AG09319 (cell line): ENCODE data around the gene CMYA5.

Experiments
- DNase-seq: peaks from one replicate; pipeline ENCODE4 v3.0.0-alpha.2; 2010; ENCODE audit warnings: low read depth; ENCODE audit errors: extremely low read depth
- TF ChIP-seq, protein P1 (sequence below): IDR thresholded peaks from 2 replicates; pipeline ENCODE4 v1.5.1; 2011; ENCODE audit warnings: low read depth, mild to moderate bottlenecking, inconsistent platforms, low read length, moderate library complexity

Gene CMYA5

DNA sequence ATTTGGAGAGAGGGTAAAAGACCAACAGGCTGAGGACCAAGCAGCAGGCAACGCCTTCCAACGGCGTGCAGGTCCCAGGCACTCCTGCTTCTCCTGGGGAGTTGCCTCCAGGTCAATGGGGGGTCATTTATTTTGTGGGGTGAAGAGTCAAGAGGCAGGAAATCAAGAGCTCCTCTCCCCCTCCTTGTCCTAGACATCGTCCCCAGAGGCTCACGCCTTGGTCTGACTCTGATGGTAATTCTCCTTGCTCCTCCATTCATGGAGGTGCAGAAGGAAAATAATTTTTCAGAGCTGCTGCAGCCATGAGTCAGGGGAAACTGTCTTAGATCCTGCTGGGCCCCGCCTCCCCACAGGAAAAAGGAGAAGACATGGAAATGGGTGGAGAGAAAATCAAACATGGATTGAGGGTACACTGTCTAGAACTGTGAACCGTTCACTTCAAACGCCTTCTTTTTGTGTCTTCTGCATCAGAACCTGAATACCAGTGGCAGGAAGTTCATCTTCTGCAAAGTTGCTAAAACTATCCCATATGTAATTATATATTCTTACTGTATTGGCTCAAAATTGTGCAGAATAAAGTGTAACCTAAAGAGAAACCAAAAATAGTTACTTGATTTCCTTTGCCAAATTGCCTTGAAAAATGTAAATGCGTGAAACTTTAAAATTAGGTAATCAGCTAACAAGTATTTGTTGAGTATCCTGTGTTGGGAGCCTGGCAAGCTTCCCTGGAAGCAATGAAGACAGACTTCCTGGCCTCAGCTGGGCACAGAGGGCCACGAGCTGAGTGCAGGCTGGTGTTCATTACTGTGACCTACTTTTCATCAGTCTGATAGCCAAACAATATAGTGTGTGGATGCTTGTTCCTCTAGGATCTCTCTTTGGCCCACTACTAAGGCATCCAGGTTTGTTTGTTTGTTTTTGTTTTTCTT is 142.0 kb downstream of the CMYA5 start:
- TF ChIP-seq, protein P1, sequence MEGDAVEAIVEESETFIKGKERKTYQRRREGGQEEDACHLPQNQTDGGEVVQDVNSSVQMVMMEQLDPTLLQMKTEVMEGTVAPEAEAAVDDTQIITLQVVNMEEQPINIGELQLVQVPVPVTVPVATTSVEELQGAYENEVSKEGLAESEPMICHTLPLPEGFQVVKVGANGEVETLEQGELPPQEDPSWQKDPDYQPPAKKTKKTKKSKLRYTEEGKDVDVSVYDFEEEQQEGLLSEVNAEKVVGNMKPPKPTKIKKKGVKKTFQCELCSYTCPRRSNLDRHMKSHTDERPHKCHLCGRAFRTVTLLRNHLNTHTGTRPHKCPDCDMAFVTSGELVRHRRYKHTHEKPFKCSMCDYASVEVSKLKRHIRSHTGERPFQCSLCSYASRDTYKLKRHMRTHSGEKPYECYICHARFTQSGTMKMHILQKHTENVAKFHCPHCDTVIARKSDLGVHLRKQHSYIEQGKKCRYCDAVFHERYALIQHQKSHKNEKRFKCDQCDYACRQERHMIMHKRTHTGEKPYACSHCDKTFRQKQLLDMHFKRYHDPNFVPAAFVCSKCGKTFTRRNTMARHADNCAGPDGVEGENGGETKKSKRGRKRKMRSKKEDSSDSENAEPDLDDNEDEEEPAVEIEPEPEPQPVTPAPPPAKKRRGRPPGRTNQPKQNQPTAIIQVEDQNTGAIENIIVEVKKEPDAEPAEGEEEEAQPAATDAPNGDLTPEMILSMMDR, result no peak
- DNase-seq, result peak; percentile 25

GRCh38 chr5:79832911-79833310 is 143.3 kb downstream of the CMYA5 start:
- TF ChIP-seq, protein P1, result no peak
- no peak for DNase-seq

- no peak for DNase-seq
- TF ChIP-seq, protein P1, result no peak
These were observed 144.6 kb downstream of the CMYA5 start for GRCh38 chr5:79834098-79834753.

DNA sequence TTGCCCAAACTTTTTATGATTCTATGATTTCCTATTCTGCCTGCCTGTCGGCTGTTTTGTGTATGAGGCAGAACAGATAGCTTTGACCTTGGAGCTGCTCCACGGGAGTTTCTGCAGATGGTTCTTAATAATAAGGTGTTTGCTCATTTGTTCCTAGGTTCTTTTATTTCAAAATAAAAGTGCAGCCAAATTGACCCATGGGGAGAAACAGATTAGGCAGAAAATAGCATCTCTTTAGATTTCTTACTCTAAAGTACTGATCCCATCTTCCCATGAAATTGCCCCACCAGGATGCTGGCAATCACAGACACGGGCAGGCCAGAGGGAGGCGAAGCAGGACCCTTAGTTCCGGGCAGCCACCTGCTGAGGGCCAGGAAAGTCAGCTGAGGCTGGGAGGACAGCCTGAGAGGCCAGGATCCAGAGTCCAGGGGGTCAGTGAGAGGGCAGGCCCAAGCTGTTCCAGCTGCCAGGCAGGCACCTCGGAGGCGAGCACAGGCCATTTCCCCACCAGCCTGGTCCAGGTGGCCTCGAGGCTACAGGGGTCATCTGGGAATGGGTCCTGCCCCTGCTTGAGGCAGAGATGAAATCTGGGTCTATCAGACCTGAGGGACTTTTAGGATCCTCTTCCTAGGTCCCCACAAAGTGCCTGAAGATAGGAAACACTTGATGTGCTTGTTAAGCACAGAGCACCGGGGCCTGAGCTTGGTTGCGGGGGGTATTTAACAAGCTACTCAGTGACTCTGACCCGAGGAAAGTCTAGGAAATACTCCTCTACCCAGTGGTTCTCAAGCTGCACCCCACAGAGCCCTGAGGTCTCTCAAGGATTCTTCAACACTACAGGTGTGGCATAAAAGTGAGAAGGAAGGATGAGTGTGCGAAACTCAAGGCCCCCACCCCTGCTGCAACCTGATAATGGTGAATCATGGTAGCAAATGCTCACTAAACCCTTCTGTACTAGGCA is 145.4 kb downstream of the CMYA5 start:
- TF ChIP-seq, protein P1, result no peak
- DNase-seq, result no peak

- DNase-seq, result no peak
These were observed 148.3 kb downstream of the CMYA5 start for GRCh38 chr5:79837761-79838551.

More at GRCh38 chr5:79837761-79838551, 148.3 kb downstream of the CMYA5 start:
- TF ChIP-seq, protein P1, result no peak
